ENCODE results near the gene MLN. TPM values are rescaled to one million over a fixed set of nuclear protein-coding genes. Genes with fewer than 3 reads are reported as not detected.

Gene MLN
- total RNA-seq, 1 experiment from 2014 or later, result not detected

DNA sequence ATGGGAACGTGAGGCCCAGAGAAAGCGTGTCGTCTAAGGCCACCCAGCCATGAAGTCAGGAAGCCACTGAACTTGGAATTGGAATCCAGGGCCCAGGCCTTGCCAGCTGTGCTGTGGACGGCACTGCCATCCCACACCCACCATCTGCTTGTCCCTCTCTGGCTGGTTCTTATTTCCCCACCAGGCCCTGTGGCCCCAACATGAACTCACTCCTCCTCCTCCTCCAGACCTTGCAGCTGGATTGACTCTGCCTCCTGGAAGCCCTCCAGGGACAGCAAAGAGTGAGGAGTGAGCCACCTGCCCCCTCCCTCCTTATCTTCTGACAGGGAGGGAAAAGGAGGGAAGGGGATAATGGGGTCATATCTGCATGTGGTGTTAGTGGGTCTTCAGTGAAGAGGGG, 41.1 kb downstream of the MLN start:
- Histone ChIP-seq H2AK5ac (ENCODE audit: insufficient read length, low read length) (no peak overlapping the region), H3K56ac (ENCODE audit: insufficient read length, low read depth, low read length) (no peak overlapping the region), H3K14ac (ENCODE audit: insufficient read depth, low read length) (no peak overlapping the region), H2BK12ac (ENCODE audit: insufficient read length, low read depth, low read length) (no peak overlapping the region), H3T11ph (ENCODE audit: low read length) (no peak overlapping the region), H4K91ac (ENCODE audit: insufficient read length, low read depth, low read length) (no peak overlapping the region), H3K27ac (ENCODE audit: insufficient read length, low read depth, low read length) (no peak overlapping the region), H3K9me3 (ENCODE audit: control insufficient read depth, low read depth, low read length) (no peaks in the 10 kb centered on the region), H3K23me2 (ENCODE audit: insufficient read length, low read depth, low read length, poor library complexity, severe bottlenecking) (no peaks in the 10 kb centered on the region), H3K4ac (ENCODE audit: low read depth, low read length) (no peak overlapping the region), H3K9ac (ENCODE audit: extremely low read depth, insufficient read length, low read length) (no peak overlapping the region), H4K20me1 (ENCODE audit: control insufficient read depth, insufficient read depth, insufficient read length) (no peaks in the 10 kb centered on the region), H3K23ac (ENCODE audit: insufficient read length, low read depth, low read length) (no peak overlapping the region), H3K4me1 (ENCODE audit: insufficient read depth, low read length) (peaks cover 2% of the 10 kb centered on the region; the same call in 1 of the 2 replicates), H3K79me1 (ENCODE audit: insufficient read depth, low read depth, low read length, poor library complexity, severe bottlenecking) (no peaks in the 10 kb centered on the region), H2BK20ac (ENCODE audit: low read depth, low read length, poor library complexity, severe bottlenecking) (no peak overlapping the region), H4K5ac (ENCODE audit: insufficient read length, low read depth, low read length) (no peak overlapping the region), H3K18ac (ENCODE audit: insufficient read length, low read depth, low read length) (no peak overlapping the region), H3K27me3 (ENCODE audit: insufficient read depth, low read length) (no peaks in the 10 kb centered on the region), H4K8ac (replicated peaks; ENCODE audit: insufficient read length, low read depth, low read length) (no peak overlapping the region), H2BK120ac (ENCODE audit: low read depth, low read length, poor library complexity, severe bottlenecking) (no peak overlapping the region), H2AFZ (ENCODE audit: low read length) (no peak overlapping the region), H3K4me2 (ENCODE audit: insufficient read depth, insufficient read length, low read length) (no peak overlapping the region), H3K79me2 (ENCODE audit: insufficient read depth, low read length) (no peaks in the 10 kb centered on the region), H2BK5ac (ENCODE audit: insufficient read length, low read length) (no peak overlapping the region), H2BK15ac (ENCODE audit: low read depth, low read length) (no peak overlapping the region)
- Mint-ChIP-seq H3K4me1 (peaks cover 7 to 16% of the 10 kb centered on the region in 2 experiments), H3K36me3 (ENCODE audit: insufficient read depth in 1 of 3, low read depth in 3 of 3) (no peaks in the 10 kb centered on the region), H3K27me3 (ENCODE audit: low read depth) (peaks cover 9% of the 10 kb centered on the region), H3K4me3 (no peak overlapping the region), H3K9me3 (peaks cover 0 to 3% of the 10 kb centered on the region in 2 experiments; a peak in 2 of 5 replicates), H3K27ac (no peak overlapping the region)
- TF ChIP-seq, protein P1, sequence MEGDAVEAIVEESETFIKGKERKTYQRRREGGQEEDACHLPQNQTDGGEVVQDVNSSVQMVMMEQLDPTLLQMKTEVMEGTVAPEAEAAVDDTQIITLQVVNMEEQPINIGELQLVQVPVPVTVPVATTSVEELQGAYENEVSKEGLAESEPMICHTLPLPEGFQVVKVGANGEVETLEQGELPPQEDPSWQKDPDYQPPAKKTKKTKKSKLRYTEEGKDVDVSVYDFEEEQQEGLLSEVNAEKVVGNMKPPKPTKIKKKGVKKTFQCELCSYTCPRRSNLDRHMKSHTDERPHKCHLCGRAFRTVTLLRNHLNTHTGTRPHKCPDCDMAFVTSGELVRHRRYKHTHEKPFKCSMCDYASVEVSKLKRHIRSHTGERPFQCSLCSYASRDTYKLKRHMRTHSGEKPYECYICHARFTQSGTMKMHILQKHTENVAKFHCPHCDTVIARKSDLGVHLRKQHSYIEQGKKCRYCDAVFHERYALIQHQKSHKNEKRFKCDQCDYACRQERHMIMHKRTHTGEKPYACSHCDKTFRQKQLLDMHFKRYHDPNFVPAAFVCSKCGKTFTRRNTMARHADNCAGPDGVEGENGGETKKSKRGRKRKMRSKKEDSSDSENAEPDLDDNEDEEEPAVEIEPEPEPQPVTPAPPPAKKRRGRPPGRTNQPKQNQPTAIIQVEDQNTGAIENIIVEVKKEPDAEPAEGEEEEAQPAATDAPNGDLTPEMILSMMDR (conservative IDR thresholded peaks at IDR 0.05), result no peak
- DNase-seq, result no peak
- no CpG with 5 or more reads among the region's 4 CpGs for WGBS (ENCODE audit: extremely low coverage, insufficient read length, low lambda C conversion rate)

All from H9 (cell line).